ENCODE measurements around the gene SRL. TPM values are rescaled to one million over a fixed set of nuclear protein-coding genes. Genes with fewer than 3 reads are reported as not detected.

The SRL gene
- total and polyA plus RNA-seq, 2 of the 8 experiments (the other 6 are each of a cell fraction or from before 2014, with no cell fraction given), result 0.05 TPM; not detected in 1

GRCh38 chr16:4273858-4274311 is 32.0 kb upstream of the SRL start (continued):
- TF ChIP-seq JUN (IDR thresholded peaks at IDR 0.05; ENCODE audit: low read depth, low read length) (no peak), CREB1 (IDR thresholded peaks at IDR 0.05) (no peak), SRF (IDR thresholded peaks at IDR 0.05; ENCODE audit: low read depth, low read length) (no peak), USF2 (IDR thresholded peaks at IDR 0.05; ENCODE audit: low read length) (no peak), RBBP5 (IDR thresholded peaks at IDR 0.05; ENCODE audit: borderline replicate concordance, low read depth, low read length) (0 out of 2 replicates have a peak, but pooled peaks have one; percentile 72), EZH2 (IDR thresholded peaks at IDR 0.05; ENCODE audit: low read depth, low read length, severe bottlenecking) (no peak), KDM4A (IDR thresholded peaks at IDR 0.05; ENCODE audit: low read depth, low read length, severe bottlenecking) (peak; percentile 39), MAFK (IDR thresholded peaks at IDR 0.05; ENCODE audit: low read depth, low read length) (no peak), RFX5 (IDR thresholded peaks at IDR 0.05; ENCODE audit: borderline replicate concordance, low read depth, low read length) (no peak), SUZ12 (IDR thresholded peaks at IDR 0.05; ENCODE audit: low read length) (no peak), KDM5A (IDR thresholded peaks at IDR 0.05; ENCODE audit: low read length) (no peak), SIX5 (IDR thresholded peaks at IDR 0.05; ENCODE audit: low read depth, low read length) (no peak), CHD2 (IDR thresholded peaks at IDR 0.05; ENCODE audit: low read length) (no peak), ATF2 (IDR thresholded peaks at IDR 0.05; ENCODE audit: low read length) (0 out of 2 replicates have a peak, but pooled peaks have one; percentile 31), GTF2F1 (IDR thresholded peaks at IDR 0.05; ENCODE audit: borderline replicate concordance, low read depth, low read length) (no peak)

Data from H1 (cell line).